ENCODE measurements around the gene MTCH1. TPM values are rescaled to one million over a fixed set of nuclear protein-coding genes. Genes with fewer than 3 reads are reported as not detected.

The MTCH1 gene
- total RNA-seq, 1 donor from 2014 or later = 151 TPM

GRCh38 chr6:36971921-36972673, 13.9 kb downstream of the MTCH1 start:
- Mint-ChIP-seq H3K27ac (no peak overlapping the region), H3K27me3 (ENCODE audit: low read depth) (no peaks in the 10 kb centered on the region), H3K36me3 (peaks cover 47% of the 10 kb centered on the region), H3K9me3 (no peaks in the 10 kb centered on the region), H3K4me3 (no peak overlapping the region), H3K4me1 (no peaks in the 10 kb centered on the region)
- TF ChIP-seq CTCF (IDR thresholded peaks at IDR 0.05; ENCODE audit: unreplicated experiment) = no peak
- no peak for DNase-seq (ENCODE audit: low spot score in 2 of 2, unreplicated experiment in 2 of 2)

DNA sequence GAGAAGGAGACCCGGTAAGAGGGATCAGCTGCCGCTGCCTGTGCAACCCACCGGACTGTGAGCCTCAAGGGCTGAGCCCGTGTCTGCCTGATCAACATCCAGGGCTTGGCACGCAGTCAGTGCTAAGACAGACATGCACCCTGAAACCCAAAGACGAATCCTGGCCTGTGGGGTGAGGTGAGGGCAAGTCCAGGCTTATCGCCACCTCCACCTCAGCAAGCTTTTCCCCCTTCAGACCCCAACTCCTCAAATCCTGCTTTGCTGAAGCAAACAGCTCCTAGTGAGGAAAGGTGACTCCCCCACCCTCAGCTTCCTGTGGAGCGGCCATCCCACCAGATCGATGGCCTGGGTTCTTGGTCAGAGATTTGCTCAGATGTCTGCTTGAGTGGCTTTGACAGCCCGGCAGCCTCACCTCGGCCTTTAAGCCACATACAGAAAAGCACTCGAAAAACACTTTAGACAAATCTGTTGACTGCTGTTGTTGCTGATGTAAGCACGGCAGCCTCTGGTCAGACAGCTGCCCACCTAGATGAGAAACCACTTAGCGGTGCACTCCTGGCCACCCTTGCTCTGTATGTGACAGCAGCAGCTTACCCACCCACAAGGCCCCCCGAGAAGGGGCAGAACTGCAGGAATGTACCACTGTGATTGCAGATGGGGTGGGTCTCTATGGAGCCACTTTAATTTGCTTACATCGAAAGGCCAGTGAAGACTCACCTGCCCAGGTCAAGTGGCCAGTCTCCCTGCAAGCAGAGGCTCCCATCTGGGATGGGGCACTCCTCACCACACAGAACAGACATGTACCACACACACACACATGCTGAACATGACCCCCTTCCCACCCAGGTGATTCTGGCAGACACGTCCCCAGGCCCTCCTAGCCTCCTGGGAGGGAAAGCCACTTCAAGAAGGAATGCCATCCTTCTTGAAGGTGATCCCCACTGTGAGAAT, 14.8 kb downstream of the MTCH1 start:
- Mint-ChIP-seq H3K4me1 (no peaks in the 10 kb centered on the region), H3K36me3 (peaks cover 52% of the 10 kb centered on the region), H3K27ac (no peak overlapping the region), H3K9me3 (no peaks in the 10 kb centered on the region), H3K4me3 (no peak overlapping the region), H3K27me3 (ENCODE audit: low read depth) (no peaks in the 10 kb centered on the region)
- no peak for TF ChIP-seq CTCF (IDR thresholded peaks at IDR 0.05; ENCODE audit: unreplicated experiment)
- DNase-seq (ENCODE audit: low spot score in 2 of 2, unreplicated experiment in 2 of 2) = no peak

GRCh38 chr6:36969988-36970891, 15.8 kb downstream of the MTCH1 start:
- Mint-ChIP-seq H3K9me3 (no peaks in the 10 kb centered on the region), H3K36me3 (peaks cover 50% of the 10 kb centered on the region), H3K4me1 (no peaks in the 10 kb centered on the region), H3K27ac (no peak overlapping the region), H3K27me3 (ENCODE audit: low read depth) (no peaks in the 10 kb centered on the region), H3K4me3 (no peak overlapping the region)
- TF ChIP-seq CTCF (IDR thresholded peaks at IDR 0.05; ENCODE audit: unreplicated experiment) = no peak
- no peak for DNase-seq (ENCODE audit: low spot score in 2 of 2, unreplicated experiment in 2 of 2)

GRCh38 chr6:36969240-36969691, 16.7 kb downstream of the MTCH1 start:
- TF ChIP-seq CTCF (IDR thresholded peaks at IDR 0.05; ENCODE audit: unreplicated experiment) = no peak
- H3K9me3 Mint-ChIP-seq = no peaks in the 10 kb centered on the region
- no peak overlapping the region for H3K27ac Mint-ChIP-seq
- peaks cover 46% of the 10 kb centered on the region for H3K36me3 Mint-ChIP-seq
- H3K4me3 Mint-ChIP-seq = no peak overlapping the region
- H3K4me1 Mint-ChIP-seq = peaks cover 8% of the 10 kb centered on the region
- no peak for DNase-seq (ENCODE audit: low spot score in 2 of 2, unreplicated experiment in 2 of 2)
- no peaks in the 10 kb centered on the region for H3K27me3 Mint-ChIP-seq (ENCODE audit: low read depth)

Measured in mesothelial cell of epicardium (in vitro differentiated cells).